K562 (cell line): ENCODE data around the gene COMP. TPM values are rescaled to one million over a fixed set of nuclear protein-coding genes. Genes with fewer than 3 reads are reported as not detected.

Source experiments
- ATAC-seq: fragments of 200-7000 bp; cut with Tn5 transposase; 3 replicates; pipeline ENCODE4 v1.9.1; 2020; ENCODE audit warnings: moderate library complexity
- BruUV-seq: library from RNA; stranded (reverse); fragments of 400-500 nt; replicated peaks from 2 replicates; lab custom pipeline; 2021; lab: Mats Ljungman, UMichigan
- CTCF ChIA-PET: fragments of 300-600 bp; formaldehyde crosslinking; extraction: SDS; loops from one replicate; lab custom pipeline; 2021; ENCODE audit warnings: low intra/inter-chr PET ratio; lab: Yijun Ruan, JAX
- POLR2A ChIA-PET: fragments of 300-600, 350-650 bp; sonication (Branson Sonifier 250); formaldehyde crosslinking; extraction: SDS; loops from one replicate; lab custom pipeline; 2021; ENCODE audit warnings: antibody characterized with exemption, inconsistent platforms; lab: Yijun Ruan, JAX
- DNase-seq, 4 experiments: peaks; one replicate each; pipeline versions ENCODE4 v3.0.0 to v3.0.0-alpha.2; 2011 to 2018; ENCODE audit warnings: low spot score in 3 of 4, mixed read lengths in 3 of 4; ENCODE audit errors: extremely low read depth in 1 of 4
- FAIRE-seq: peaks from 2 replicates; lab custom pipeline; 2011; peaks lifted over from hg19 to GRCh38; lab: Jason Lieb, UNC
- H2AFZ ChIP-seq: 2 replicates; pipeline ENCODE4 v1.6.0; 2011; ENCODE audit warnings: low read depth, low read length, control low read depth, inconsistent platforms
- H3K27ac ChIP-seq: fragments of 200-600 bp; 3 replicates; pipeline ENCODE4 v1.8.0; 2011; ENCODE audit warnings: low read depth, mild to moderate bottlenecking, control low read depth, inconsistent platforms, low read length, moderate library complexity, mixed read lengths; ENCODE audit errors: extremely low read depth
- H3K27me3 ChIP-seq, 2 experiments: fragments of 300-600 bp in 1 of 2; 2 replicates in 1 of 2; 3 replicates in 1 of 2; pipeline versions ENCODE4 v1.6.0 to v1.8.0; 2011; ENCODE audit warnings: inconsistent platforms in 2 of 2, low read length in 2 of 2, mild to moderate bottlenecking in 1 of 2, mixed read lengths in 1 of 2, moderate library complexity in 1 of 2; ENCODE audit not compliant: control insufficient read depth in 2 of 2, insufficient read depth in 2 of 2
- H3K36me3 ChIP-seq: fragments of 300-600 bp; 3 replicates; pipeline ENCODE4 v1.8.0; 2011; ENCODE audit warnings: mild to moderate bottlenecking, low read length, inconsistent platforms; ENCODE audit not compliant: control insufficient read depth, insufficient read depth
- H3K4me1 ChIP-seq, 2 experiments: fragments of 200-600 bp in 1 of 2; replicated peaks in 1 of 2; 2 replicates in 1 of 2; 3 replicates in 1 of 2; pipeline versions ENCODE4 v1.5.1 to v1.8.0; 2011; ENCODE audit warnings: inconsistent platforms in 2 of 2, low read length in 2 of 2, mild to moderate bottlenecking in 1 of 2, mixed read lengths in 1 of 2, moderate library complexity in 1 of 2; ENCODE audit not compliant: control insufficient read depth in 2 of 2, insufficient read depth in 2 of 2
- H3K4me2 ChIP-seq: 2 replicates; pipeline ENCODE4 v1.6.1; 2011; ENCODE audit warnings: low read length, control low read depth, inconsistent platforms, mixed read lengths; ENCODE audit not compliant: insufficient read depth
- H3K4me3 ChIP-seq: fragments of 200-600 bp; sonication (generic), shearing (Covaris generic); 2 replicates; pipeline ENCODE4 v1.5.1; 2016; ENCODE audit warnings: control low read depth, inconsistent platforms
- H3K79me2 ChIP-seq: fragments of 200-600 bp; 3 replicates; pipeline ENCODE4 v1.8.0; 2011; ENCODE audit warnings: low read length, inconsistent platforms; ENCODE audit not compliant: control insufficient read depth, insufficient read depth
- H3K9ac ChIP-seq, 2 experiments: 2 replicates each; pipeline versions ENCODE4 v1.6.0 to v1.6.1; 2011; ENCODE audit warnings: low read depth in 2 of 2, low read length in 2 of 2, control low read depth in 1 of 2, inconsistent platforms in 1 of 2, mild to moderate bottlenecking in 1 of 2, mixed read lengths in 1 of 2; ENCODE audit not compliant: insufficient read depth in 1 of 2
- H3K9me1 ChIP-seq: one replicate; pipeline ENCODE4 v1.6.0; 2011; ENCODE audit warnings: inconsistent platforms, mild to moderate bottlenecking, low read length, moderate library complexity; ENCODE audit not compliant: control insufficient read depth, insufficient read depth
- H3K9me3 ChIP-seq: replicated peaks from 2 replicates; pipeline ENCODE4 v1.5.1; 2011; ENCODE audit warnings: low read depth, low read length, inconsistent platforms; ENCODE audit not compliant: control insufficient read depth, insufficient read depth
- H4K20me1 ChIP-seq: replicated peaks from 2 replicates; pipeline ENCODE4 v1.6.1; 2011; ENCODE audit warnings: low read length, inconsistent platforms, mixed read lengths; ENCODE audit not compliant: control insufficient read depth, insufficient read depth
- CEBPB ChIP-seq: fragments of 450-650 bp; IDR thresholded peaks from 2 replicates; pipeline ENCODE4 v1.6.1; 2016; ENCODE audit warnings: missing genetic modification characterization, missing compliant biosample characterization
- CHD4 ChIP-seq: fragments of 200-600 bp; sonication (generic); IDR thresholded peaks from 3 replicates; pipeline ENCODE4 v1.6.1; 2012; ENCODE audit warnings: low read depth, mild to moderate bottlenecking, mixed read lengths, low read length, inconsistent platforms; ENCODE audit not compliant: insufficient read depth, insufficient replicate concordance, poor library complexity, severe bottlenecking
- NFIC ChIP-seq: fragments of 450-650 bp; IDR thresholded peaks from 2 replicates; pipeline ENCODE4 v1.6.1; 2017; ENCODE audit warnings: mild to moderate bottlenecking, inconsistent platforms
- WGBS: fragments of 100-300 bp; shearing (Covaris generic); methylation state at CpG from one replicate; pipeline ENCODE4 v1.1.6; 2016; ENCODE audit warnings: low coverage, mixed read lengths; ENCODE audit not compliant: insufficient coverage; ENCODE audit errors: missing lambda C conversion rate; 5-methylcytosine and 5-hydroxymethylcytosine counted together
- in situ Hi-C: fragments of 300-500 bp; cut with MboI; formaldehyde crosslinking; loops from 4 replicates; pipeline ENCODE4 v1.15.0; 2018; ENCODE audit warnings: inconsistent platforms, mixed read lengths
- intact Hi-C: fragments of 100-400 bp; cut with micrococcal nuclease; formaldehyde crosslinking; loops from 2 replicates; pipeline ENCODE4 v1.14.2; 2022
- polyA plus RNA-seq, 8 experiments: library from polyadenylated mRNA; depleted of rRNA in 4 of 8; stranded (reverse) in 5 of 8; unstranded in 3 of 8; fragments of >200 nt; fragmentation: Nextera tagmentation in 2 of 8; fragmentation: Illumina TruSeq in 1 of 8; extraction: Ambion mirVana in 2 of 8; extraction: Trizol in 1 of 8; gene quantifications; 2 replicates each; pipeline versions ENCODE4 v1.2.1 to v1.2.3, GENCODE V29; 2011 to 2014; ENCODE audit warnings: inconsistent platforms in 1 of 8, missing spikeins in 1 of 8
- total RNA-seq, 7 experiments: library from RNA; depleted of rRNA in 6 of 7; stranded (reverse); fragments of >200 nt in 6 of 7; fragmentation: Illumina TruSeq in 2 of 7; extraction: Trizol in 2 of 7; gene quantifications; 2 replicates each; pipeline versions ENCODE4 v1.2.1 to v1.2.3, GENCODE V29; 2011 to 2021; ENCODE audit warnings: low replicate concordance in 1 of 7
- TF ChIP-seq, protein P1 (sequence below): sonication (generic); formaldehyde crosslinking; IDR thresholded peaks from 2 replicates; pipeline ENCODE4 v1.9.0; 2022; ENCODE audit warnings: mild to moderate bottlenecking, missing genetic modification reagents
- TF ChIP-seq, protein P2 (sequence below): sonication (generic); formaldehyde crosslinking; IDR thresholded peaks from 2 replicates; pipeline ENCODE4 v1.8.0; 2022; ENCODE audit warnings: missing genetic modification reagents, mild to moderate bottlenecking, moderate library complexity, borderline replicate concordance
- TF ChIP-seq, protein P3 (sequence below): sonication (generic); formaldehyde crosslinking; IDR thresholded peaks from 2 replicates; pipeline ENCODE4 v1.9.0; 2022; ENCODE audit warnings: mild to moderate bottlenecking, missing genetic modification reagents

Gene COMP
- total and polyA plus RNA-seq, 9 of the 15 experiments (the other 6 are each of a cell fraction or from before 2014, with no cell fraction given) = 0.07 TPM; not detected in 8

- POLR2A ChIA-PET = interaction anchor here (0.6 to 2.0 kb wide), 7 partner anchors 9 to 484 kb away, joined by 3 to 9 read pairs (median 3); no protein-coding TSS in a partner anchor
- BruUV-seq = no TSS peak
- Histone ChIP-seq H2AFZ (no peak overlapping the region), H3K9me1 (peaks cover 3% of the 10 kb centered on the region), H3K79me2 (no peaks in the 10 kb centered on the region), H3K36me3 (no peaks in the 10 kb centered on the region), H3K4me2 (no peak overlapping the region), H3K4me1 (peaks cover 25 to 89% of the 10 kb centered on the region in 2 experiments), H3K4me3 (no peak overlapping the region), H3K9me3 (no peaks in the 10 kb centered on the region), H3K9ac (peak overlapping the region in 1 of 2 experiments; percentile 68; a peak in 1 of 4 replicates), H3K27me3 (no peaks in the 10 kb centered on the region), H3K27ac (no peak overlapping the region), H4K20me1 (peaks cover 69% of the 10 kb centered on the region)
- DNase-seq (no peak), ATAC-seq (no peak), FAIRE-seq (no peak)
- in situ Hi-C loops = no loop called here
- CTCF ChIA-PET = no interaction called here
- TF ChIP-seq, protein P1, sequence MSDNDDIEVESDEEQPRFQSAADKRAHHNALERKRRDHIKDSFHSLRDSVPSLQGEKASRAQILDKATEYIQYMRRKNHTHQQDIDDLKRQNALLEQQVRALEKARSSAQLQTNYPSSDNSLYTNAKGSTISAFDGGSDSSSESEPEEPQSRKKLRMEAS (CRISPR knock-in tag) = 0 out of 2 replicates have a peak, but pooled peaks have one; percentile 46
- no peak for TF ChIP-seq NFIC
- TF ChIP-seq, protein P2, sequence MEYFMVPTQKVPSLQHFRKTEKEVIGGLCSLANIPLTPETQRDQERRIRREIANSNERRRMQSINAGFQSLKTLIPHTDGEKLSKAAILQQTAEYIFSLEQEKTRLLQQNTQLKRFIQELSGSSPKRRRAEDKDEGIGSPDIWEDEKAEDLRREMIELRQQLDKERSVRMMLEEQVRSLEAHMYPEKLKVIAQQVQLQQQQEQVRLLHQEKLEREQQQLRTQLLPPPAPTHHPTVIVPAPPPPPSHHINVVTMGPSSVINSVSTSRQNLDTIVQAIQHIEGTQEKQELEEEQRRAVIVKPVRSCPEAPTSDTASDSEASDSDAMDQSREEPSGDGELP (CRISPR knock-in tag) = 0 out of 2 replicates have a peak, but pooled peaks have one; percentile 19
- no peak for TF ChIP-seq CEBPB (tag)
- no peak for TF ChIP-seq CHD4
- TF ChIP-seq, protein P3, sequence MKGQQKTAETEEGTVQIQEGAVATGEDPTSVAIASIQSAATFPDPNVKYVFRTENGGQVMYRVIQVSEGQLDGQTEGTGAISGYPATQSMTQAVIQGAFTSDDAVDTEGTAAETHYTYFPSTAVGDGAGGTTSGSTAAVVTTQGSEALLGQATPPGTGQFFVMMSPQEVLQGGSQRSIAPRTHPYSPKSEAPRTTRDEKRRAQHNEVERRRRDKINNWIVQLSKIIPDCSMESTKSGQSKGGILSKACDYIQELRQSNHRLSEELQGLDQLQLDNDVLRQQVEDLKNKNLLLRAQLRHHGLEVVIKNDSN (CRISPR knock-in tag) = peak; percentile 19; the same call in 1 of the 2 replicates
- intact Hi-C loops = no loop called here
- 63% methylated on average over 25 of the region's 27 CpGs for WGBS
Observed at GRCh38 chr19:18741124-18742121, 49.7 kb downstream of the COMP start.
